HG03575 (cell line): ENCODE results near the gene SCGN.

Experiments
- ATAC-seq: cut with Tn5 transposase; IDR thresholded peaks from one replicate; pipeline ENCODE4 v1.9.1; 2021; ENCODE audit not compliant: unreplicated experiment, insufficient number of reproducible peaks, low FRiP score; ENCODE audit errors: extremely low read depth

Gene SCGN

DNA sequence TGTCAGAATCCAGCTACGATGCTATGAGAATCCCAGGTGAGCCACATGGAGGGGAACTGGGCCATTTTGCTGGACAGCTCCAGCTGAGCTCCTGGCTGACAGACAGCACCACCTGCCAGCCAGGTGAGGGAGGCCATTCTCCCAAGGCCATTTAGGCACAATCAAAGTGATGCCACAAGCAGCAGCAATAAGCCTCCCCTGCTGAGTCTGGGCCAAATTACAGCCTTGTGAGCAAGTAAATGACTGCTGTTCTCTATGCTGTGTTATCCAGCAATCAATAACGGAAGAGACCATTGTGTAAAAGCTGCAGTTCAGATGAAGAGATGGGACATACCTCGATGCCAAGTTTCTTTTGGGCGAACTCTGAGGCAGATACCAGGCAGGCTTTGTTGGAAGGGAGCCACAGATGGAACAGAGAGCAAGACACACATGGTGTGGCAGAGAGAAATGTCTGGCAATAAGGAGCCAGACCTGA, 14.0 kb upstream of the SCGN start:
- no peak for ATAC-seq

GRCh38 chr6:25639653-25640052, 12.4 kb upstream of the SCGN start:
- ATAC-seq = no peak

DNA sequence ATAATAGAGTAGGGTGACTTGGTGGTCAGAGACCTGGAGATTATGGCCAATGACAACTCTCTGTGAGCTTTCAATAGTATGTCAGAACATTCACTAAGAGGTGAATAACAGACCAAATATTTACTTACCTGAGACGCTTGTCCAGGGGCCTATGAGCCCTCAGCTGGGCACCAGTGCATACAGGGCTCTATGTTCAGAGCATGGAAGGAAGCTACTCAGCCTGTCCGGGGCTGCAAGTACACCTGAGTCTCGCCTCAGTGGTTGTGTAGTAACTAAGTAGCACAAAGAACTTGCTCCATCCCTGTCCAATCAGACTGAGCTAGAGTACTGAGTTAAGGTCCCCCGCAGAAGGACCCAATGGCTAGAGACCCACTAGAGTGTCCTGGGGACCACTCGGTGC, 11.6 kb upstream of the SCGN start:
- no peak for ATAC-seq

DNA sequence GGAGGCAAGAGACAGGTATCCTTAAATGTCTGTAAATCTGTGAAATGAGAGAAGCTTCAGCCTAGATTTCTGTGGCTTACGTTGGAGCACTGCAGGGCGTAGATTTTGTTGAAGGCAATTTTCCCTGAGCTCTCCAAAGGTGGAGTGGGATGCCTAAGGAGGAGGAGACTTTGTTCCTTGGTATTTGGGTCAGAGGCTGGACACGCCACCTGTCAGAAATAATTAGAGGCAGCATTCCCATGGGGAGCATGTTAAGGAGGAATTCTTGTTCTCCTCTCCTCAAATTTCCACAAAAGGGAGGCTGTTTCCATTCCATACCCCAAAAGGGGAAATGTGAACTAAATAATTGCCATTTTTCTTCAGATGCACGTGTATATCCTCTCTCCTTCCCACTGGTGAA, 11.1 kb upstream of the SCGN start:
- ATAC-seq = no peak

- no peak for ATAC-seq
Measured at GRCh38 chr6:25641377-25641776, 10.6 kb upstream of the SCGN start.

GRCh38 chr6:25641940-25642666, 9.9 kb upstream of the SCGN start:
- ATAC-seq = no peak

- no peak for ATAC-seq
Measured at GRCh38 chr6:25642667-25643328, 9.2 kb upstream of the SCGN start.

DNA sequence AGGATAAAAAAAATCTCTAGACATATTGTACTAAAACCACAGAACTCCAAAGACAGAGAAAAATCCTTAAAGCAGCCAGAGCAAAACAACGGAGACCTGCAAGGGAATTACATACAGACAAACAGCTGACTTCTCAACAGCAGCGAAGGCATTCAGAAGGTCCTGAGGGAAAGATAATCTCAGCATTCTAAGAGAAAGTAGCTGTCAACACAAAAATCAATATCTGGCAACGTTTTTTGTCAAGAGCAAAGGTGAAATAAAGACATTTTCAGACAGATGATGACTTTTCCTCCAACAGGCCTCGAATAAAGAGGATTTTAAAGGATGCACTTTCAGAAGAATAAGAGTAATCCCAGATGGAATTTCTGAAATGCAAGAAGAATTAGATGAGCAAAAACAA, 6.1 kb upstream of the SCGN start:
- ATAC-seq = no peak

GRCh38 chr6:25649611-25650010, 2.4 kb upstream of the SCGN start:
- no peak for ATAC-seq

- ATAC-seq = no peak
Measured at GRCh38 chr6:25655723-25656122, 3.7 kb downstream of the SCGN start.

DNA sequence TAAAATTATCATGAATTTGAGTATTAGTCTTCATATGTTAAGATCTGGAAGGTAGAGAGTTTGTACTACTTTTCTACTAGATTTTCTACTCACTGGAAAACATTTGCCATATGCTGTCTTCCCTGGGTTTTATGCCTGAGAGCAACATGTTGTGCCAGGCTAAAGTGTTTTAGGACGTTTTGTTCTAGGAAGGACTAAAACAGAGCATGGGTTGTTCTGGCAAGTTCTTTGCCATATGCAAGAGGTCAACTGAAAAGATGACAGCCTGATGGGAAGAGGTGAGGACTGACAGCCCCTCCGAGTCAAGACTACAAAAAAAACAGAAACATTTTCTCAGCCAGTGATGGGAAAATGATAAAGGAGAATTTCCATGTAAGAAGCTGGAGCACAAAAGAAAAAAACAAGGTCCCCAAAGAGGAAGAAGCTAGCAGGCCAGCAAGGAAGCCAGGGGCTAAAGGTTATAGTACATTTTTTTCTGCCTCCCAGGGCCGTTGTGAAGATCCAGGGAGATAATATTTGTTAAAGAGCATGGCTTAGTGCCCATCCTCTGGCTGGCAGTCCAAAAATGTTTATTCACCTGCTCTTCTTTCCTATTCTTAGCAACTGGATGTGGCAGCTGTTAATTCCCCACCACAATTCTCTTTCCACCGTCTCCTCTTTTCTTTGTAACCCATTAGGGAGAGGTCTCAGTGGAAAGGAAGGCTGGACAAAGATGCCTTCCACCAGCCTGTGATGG, 7.8 kb downstream of the SCGN start:
- no peak for ATAC-seq

- no peak for ATAC-seq
Measured at GRCh38 chr6:25660512-25660911, 8.5 kb downstream of the SCGN start.

GRCh38 chr6:25661129-25661779, 9.2 kb downstream of the SCGN start:
- ATAC-seq = no peak

DNA sequence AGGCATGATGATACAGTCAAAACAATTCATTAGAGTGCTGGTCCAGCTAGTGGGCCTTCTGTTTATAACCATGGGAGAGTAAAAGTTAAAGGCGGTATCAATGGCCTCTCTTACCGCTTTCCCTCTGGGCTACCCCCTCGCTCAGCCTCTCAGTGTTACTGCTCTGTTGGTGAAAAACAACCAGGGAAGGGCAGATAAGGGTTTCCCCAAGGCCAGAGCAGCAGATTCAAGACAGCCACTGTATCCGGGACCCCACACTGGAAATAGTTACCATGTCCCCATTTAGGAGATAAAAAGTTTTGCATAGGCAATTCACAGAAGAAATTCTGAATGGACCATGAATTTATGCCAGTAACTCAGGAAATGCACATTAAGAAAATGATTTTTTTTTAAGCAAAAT, 13.4 kb downstream of the SCGN start:
- no peak for ATAC-seq

GRCh38 chr6:25669413-25669812, 17.4 kb downstream of the SCGN start:
- ATAC-seq = no peak

DNA sequence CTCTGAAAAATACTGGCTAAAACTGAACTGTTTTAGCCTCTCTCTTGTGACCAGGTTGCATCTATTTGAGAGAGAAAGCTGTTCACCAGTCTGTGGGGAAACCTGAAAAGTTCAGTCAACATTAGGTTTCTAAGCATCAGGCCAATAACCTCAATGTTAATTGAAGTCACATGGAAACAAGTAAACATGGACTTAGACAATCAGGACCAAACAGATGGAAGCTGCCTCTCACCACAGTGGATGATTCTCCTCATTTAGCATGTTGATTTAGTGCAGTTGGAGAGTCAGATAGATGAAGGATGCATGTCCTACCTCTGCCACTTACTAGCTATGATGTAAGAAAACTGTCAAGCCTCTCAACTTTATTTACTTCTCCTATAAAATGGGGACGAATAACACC, 18.2 kb downstream of the SCGN start:
- no peak for ATAC-seq

DNA sequence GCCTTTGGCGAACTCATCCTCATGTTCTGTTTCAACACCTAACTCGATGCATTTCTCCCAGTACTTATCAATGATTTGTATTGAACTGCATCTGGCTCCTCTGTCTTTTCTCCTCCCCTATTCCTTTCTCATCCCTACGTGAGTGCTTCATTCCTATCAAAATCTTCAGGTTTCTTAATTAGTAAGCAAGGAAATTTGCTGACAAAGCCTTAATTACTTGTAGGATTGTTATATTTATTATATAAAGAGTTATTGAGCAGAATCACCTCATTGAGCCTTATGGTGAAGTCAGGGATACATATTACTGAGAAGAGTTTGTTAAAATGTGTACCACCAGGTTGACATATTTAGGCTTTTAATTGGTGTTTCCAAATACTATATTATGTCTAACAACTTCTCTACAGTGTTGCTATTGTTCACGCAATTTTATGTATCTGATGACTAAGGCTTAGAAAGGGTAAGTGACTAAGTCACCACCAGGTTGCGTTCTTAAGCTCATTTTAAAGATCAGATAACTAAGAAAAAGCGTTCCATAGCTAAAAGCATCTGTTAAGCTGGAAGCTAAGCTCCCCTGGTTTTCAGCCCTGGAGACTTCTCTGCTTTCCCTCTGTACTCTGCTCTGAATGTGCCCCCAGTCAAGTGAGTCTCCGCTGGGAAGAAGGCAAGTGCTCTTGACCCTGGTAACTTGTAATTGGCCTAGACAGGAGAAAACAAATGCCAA, 18.9 kb downstream of the SCGN start:
- no peak for ATAC-seq

- no peak for ATAC-seq
Measured at GRCh38 chr6:25671652-25672051, 19.6 kb downstream of the SCGN start.

GRCh38 chr6:25675167-25675566, 23.2 kb downstream of the SCGN start:
- no peak for ATAC-seq
